Neuronal stem cell (in vitro differentiated cells): ENCODE measurements around the gene EHD1.

Experiments
- DNase-seq: peaks from one replicate; pipeline ENCODE4 v3.0.0-alpha.2; 2013; ENCODE audit warnings: low spot score
- H2AFZ ChIP-seq: one replicate; pipeline ENCODE4 v1.6.1; 2013; ENCODE audit warnings: mild to moderate bottlenecking, low read length, inconsistent platforms
- H2AK5ac ChIP-seq: 2 replicates; pipeline ENCODE4 v1.6.1; 2013; ENCODE audit warnings: low read depth, mild to moderate bottlenecking, inconsistent platforms, low read length, moderate library complexity, mixed read lengths
- H2BK120ac ChIP-seq: 2 replicates; pipeline ENCODE4 v1.6.1; 2013; ENCODE audit warnings: low read depth, mild to moderate bottlenecking, inconsistent platforms, low read length, moderate library complexity, mixed read lengths
- H2BK12ac ChIP-seq: one replicate; pipeline ENCODE4 v1.6.1; 2013; ENCODE audit warnings: low read length, inconsistent platforms
- H2BK15ac ChIP-seq: 2 replicates; pipeline ENCODE4 v1.6.1; 2013; ENCODE audit warnings: mild to moderate bottlenecking, low read length, inconsistent platforms, mixed read lengths
- H2BK5ac ChIP-seq: one replicate; pipeline ENCODE4 v1.6.1; 2013; ENCODE audit warnings: inconsistent platforms, mild to moderate bottlenecking, low read length, moderate library complexity
- H3K14ac ChIP-seq: one replicate; pipeline ENCODE4 v1.6.1; 2013; ENCODE audit warnings: low read length, inconsistent platforms
- H3K18ac ChIP-seq: 2 replicates; pipeline ENCODE4 v1.6.1; 2013; ENCODE audit warnings: low read length, inconsistent platforms
- H3K23ac ChIP-seq: 2 replicates; pipeline ENCODE4 v1.6.1; 2013; ENCODE audit warnings: low read depth, mild to moderate bottlenecking, mixed read lengths, low read length, inconsistent platforms; ENCODE audit not compliant: poor library complexity
- H3K27ac ChIP-seq: replicated peaks from 3 replicates; pipeline ENCODE4 v1.5.1; 2013; ENCODE audit warnings: low read length, inconsistent platforms
- H3K27me3 ChIP-seq, 3 experiments: 2 replicates each; pipeline ENCODE4 v1.6.1; 2013; ENCODE audit warnings: low read length in 3 of 3, mild to moderate bottlenecking in 2 of 3, inconsistent platforms in 1 of 3, low read depth in 1 of 3, mixed read lengths in 1 of 3, moderate library complexity in 1 of 3; ENCODE audit not compliant: control insufficient read depth in 3 of 3, insufficient read depth in 3 of 3
- H3K36me3 ChIP-seq, 2 donors: replicated peaks in 1 of 2; 2 replicates each; pipeline ENCODE4 v1.6.1; 2013; ENCODE audit warnings: low read length in 2 of 2; ENCODE audit not compliant: control insufficient read depth in 2 of 2, insufficient read depth in 2 of 2
- H3K4ac ChIP-seq: 2 replicates; pipeline ENCODE4 v1.6.1; 2013; ENCODE audit warnings: inconsistent platforms, mild to moderate bottlenecking, low read length, moderate library complexity
- H3K4me1 ChIP-seq, 2 donors: 1 replicate in 1 of 2; 2 replicates in 1 of 2; pipeline ENCODE4 v1.6.1; 2013; ENCODE audit warnings: low read length in 2 of 2, low read depth in 1 of 2; ENCODE audit not compliant: control insufficient read depth in 2 of 2, insufficient read depth in 1 of 2
- H3K4me2 ChIP-seq: one replicate; pipeline ENCODE4 v1.6.1; 2013; ENCODE audit warnings: mild to moderate bottlenecking, low read length, inconsistent platforms; ENCODE audit not compliant: insufficient read depth, poor library complexity, severe bottlenecking
- H3K4me3 ChIP-seq, 2 donors: 2 replicates each; pipeline ENCODE4 v1.5.1; 2013; ENCODE audit warnings: low read length in 2 of 2, mild to moderate bottlenecking in 2 of 2, inconsistent platforms in 1 of 2, moderate library complexity in 1 of 2
- H3K79me1 ChIP-seq: one replicate; pipeline ENCODE4 v1.6.1; 2013; ENCODE audit warnings: low read depth, mild to moderate bottlenecking, inconsistent platforms, low read length, moderate library complexity
- H3K9ac ChIP-seq: one replicate; pipeline ENCODE4 v1.6.1; 2013; ENCODE audit warnings: mild to moderate bottlenecking, low read depth, low read length, inconsistent platforms; ENCODE audit not compliant: poor library complexity
- H3K9me3 ChIP-seq, 2 donors: replicated peaks in 1 of 2; 2 replicates each; pipeline versions ENCODE3 to v1.6.1; 2013; ENCODE audit warnings: low read length in 2 of 2, mild to moderate bottlenecking in 2 of 2, inconsistent platforms in 1 of 2, low read depth in 1 of 2, mixed read lengths in 1 of 2, moderate library complexity in 1 of 2; ENCODE audit not compliant: control insufficient read depth in 2 of 2, insufficient read depth in 1 of 2
- H4K8ac ChIP-seq: one replicate; pipeline ENCODE4 v1.6.1; 2013; ENCODE audit warnings: low read depth, mild to moderate bottlenecking, inconsistent platforms, low read length, moderate library complexity
- H4K91ac ChIP-seq: one replicate; pipeline ENCODE4 v1.6.1; 2013; ENCODE audit warnings: low read length, low read depth, mild to moderate bottlenecking, inconsistent platforms; ENCODE audit not compliant: poor library complexity
- WGBS, 2 donors: extraction: QIAGEN DNeasy Blood & Tissue Kit; methylation state at CpG; one replicate each; pipeline ENCODE4 v1.1.7; 2013; ENCODE audit warnings: missing lambda C conversion rate in 2 of 2, mixed read lengths in 1 of 2; ENCODE audit not compliant: insufficient read length in 2 of 2, insufficient replicate concordance in 1 of 2; ENCODE audit errors: extremely low coverage in 2 of 2; 5-methylcytosine and 5-hydroxymethylcytosine counted together

The EHD1 gene

DNA sequence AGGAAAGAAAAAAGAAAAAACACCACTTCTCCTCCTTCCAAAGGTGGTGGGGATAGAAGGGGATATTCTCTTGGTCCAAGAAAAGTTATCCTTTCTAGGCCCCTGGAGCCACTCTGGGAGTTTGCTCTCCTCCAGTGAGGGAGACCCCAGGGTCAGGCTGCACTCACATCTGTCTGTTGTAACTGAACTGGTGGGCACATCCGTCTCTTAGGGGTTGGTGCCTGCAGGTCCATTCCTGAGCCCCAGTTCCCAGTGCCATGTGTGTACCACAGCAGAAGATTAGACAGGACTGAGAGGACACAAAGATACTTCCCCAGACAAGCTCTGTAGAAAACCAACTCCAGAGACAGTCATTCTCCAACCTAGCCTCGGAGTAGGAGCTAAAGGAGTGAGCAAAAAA, 41.7 kb upstream of the EHD1 start:
- H3K14ac ChIP-seq, result no peak overlapping the region
- no peak overlapping the region for H2BK120ac ChIP-seq
- H3K9me3 ChIP-seq, result no peaks in the 10 kb centered on the region
- no peaks in the 10 kb centered on the region for H3K36me3 ChIP-seq
- no peak overlapping the region for H2AK5ac ChIP-seq
- H3K4ac ChIP-seq, result no peak overlapping the region
- H2AFZ ChIP-seq, result no peak overlapping the region
- no peak overlapping the region for H3K9ac ChIP-seq
- peaks cover 0 to 2% (median 0%) of the 10 kb centered on the region in 3 experiments for H3K27me3 ChIP-seq
- peaks cover 2% of the 10 kb centered on the region for H3K79me1 ChIP-seq
- no peak overlapping the region for H3K27ac ChIP-seq
- H4K8ac ChIP-seq, result no peak overlapping the region
- H3K4me2 ChIP-seq, result no peak overlapping the region
- WGBS, 2 donors, result no CpG with 5 or more reads among the region's 2 CpGs
- H2BK15ac ChIP-seq, result no peak overlapping the region
- no peak overlapping the region for H2BK5ac ChIP-seq
- H3K4me3 ChIP-seq, result no peak overlapping the region
- H3K4me1 ChIP-seq, result peaks cover 13 to 15% of the 10 kb centered on the region in 2 donors
- H3K18ac ChIP-seq, result no peak overlapping the region
- no peak for DNase-seq
- H2BK12ac ChIP-seq, result no peak overlapping the region
- no peak overlapping the region for H3K23ac ChIP-seq
- no peak overlapping the region for H4K91ac ChIP-seq

DNA sequence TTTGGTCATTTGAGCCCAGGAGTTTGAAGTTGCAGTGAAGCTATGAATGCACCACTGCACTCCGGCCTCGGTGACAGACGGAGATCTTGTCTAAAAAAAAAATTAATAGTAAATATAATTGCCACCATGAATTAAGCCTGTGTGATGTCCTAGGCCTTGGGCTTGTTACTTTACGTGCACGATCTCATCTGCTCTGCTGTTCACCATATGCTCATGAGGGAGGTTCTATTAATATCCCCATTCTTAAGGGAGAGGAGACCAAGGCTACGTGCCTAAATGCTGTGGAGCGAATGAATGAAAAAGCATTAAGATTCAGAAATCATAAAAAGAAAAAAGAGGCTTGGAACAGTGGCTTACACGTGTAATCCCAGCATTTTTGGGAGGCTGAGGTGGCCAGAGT, 41.2 kb upstream of the EHD1 start:
- no peak overlapping the region for H4K8ac ChIP-seq
- no peak for DNase-seq
- H3K4me1 ChIP-seq, result peaks cover 10 to 14% of the 10 kb centered on the region in 2 donors
- H2BK12ac ChIP-seq, result no peak overlapping the region
- no peak overlapping the region for H2BK5ac ChIP-seq
- H3K4me2 ChIP-seq, result no peak overlapping the region
- no peak overlapping the region for H3K9ac ChIP-seq
- H3K27ac ChIP-seq, result no peak overlapping the region
- no peaks in the 10 kb centered on the region for H3K27me3 ChIP-seq
- no peak overlapping the region for H3K23ac ChIP-seq
- H3K9me3 ChIP-seq, result no peaks in the 10 kb centered on the region
- no peaks in the 10 kb centered on the region for H3K36me3 ChIP-seq
- no peak overlapping the region for H3K4ac ChIP-seq
- WGBS, 2 donors, result no CpG with 5 or more reads among the region's 8 CpGs
- H3K14ac ChIP-seq, result no peak overlapping the region
- peaks cover 2% of the 10 kb centered on the region for H3K79me1 ChIP-seq
- H2BK15ac ChIP-seq, result no peak overlapping the region
- no peak overlapping the region for H2AK5ac ChIP-seq
- H3K18ac ChIP-seq, result no peak overlapping the region
- H2AFZ ChIP-seq, result no peak overlapping the region
- no peak overlapping the region for H3K4me3 ChIP-seq
- H2BK120ac ChIP-seq, result no peak overlapping the region
- H4K91ac ChIP-seq, result no peak overlapping the region

DNA sequence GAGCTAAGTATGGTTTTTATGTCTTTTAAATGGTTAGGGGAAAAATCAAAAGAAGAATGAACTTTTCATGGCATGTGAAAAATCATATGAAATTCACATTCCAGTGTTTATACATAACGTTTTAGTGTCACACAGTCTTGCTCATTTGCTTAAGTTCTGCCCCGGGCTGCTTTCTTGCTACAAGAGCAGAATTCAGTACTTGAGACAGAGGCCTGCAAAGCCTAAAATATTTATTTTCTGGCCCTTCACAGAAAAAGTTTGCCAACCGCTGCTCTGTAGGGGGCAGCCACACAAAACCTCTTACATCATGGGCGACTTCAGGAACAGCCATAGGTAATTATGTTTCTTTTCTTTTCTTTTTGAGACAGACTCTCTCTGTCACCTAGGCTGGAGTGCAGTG, 39.6 kb upstream of the EHD1 start:
- H2AFZ ChIP-seq, result peak overlapping the region; percentile 70
- no peak overlapping the region for H3K4ac ChIP-seq
- no peak overlapping the region for H3K9ac ChIP-seq
- no peaks in the 10 kb centered on the region for H3K27me3 ChIP-seq
- H3K4me3 ChIP-seq, result peak overlapping the region in 1 of 2 donors; percentile 52
- peaks cover 4 to 7% of the 10 kb centered on the region in 2 donors for H3K36me3 ChIP-seq
- no peak overlapping the region for H4K8ac ChIP-seq
- peak overlapping the region; percentile 62 for H3K27ac ChIP-seq
- peaks cover 6 to 10% of the 10 kb centered on the region in 2 donors for H3K4me1 ChIP-seq
- no peak for DNase-seq
- no CpG with 5 or more reads among the region's 4 CpGs for WGBS, 2 donors
- no peak overlapping the region for H4K91ac ChIP-seq
- H2BK5ac ChIP-seq, result no peak overlapping the region
- H3K14ac ChIP-seq, result no peak overlapping the region
- H3K79me1 ChIP-seq, result peaks cover 2% of the 10 kb centered on the region
- H3K23ac ChIP-seq, result no peak overlapping the region
- no peak overlapping the region for H2BK120ac ChIP-seq
- H2AK5ac ChIP-seq, result no peak overlapping the region
- H3K9me3 ChIP-seq, result no peaks in the 10 kb centered on the region
- no peak overlapping the region for H2BK15ac ChIP-seq
- no peak overlapping the region for H2BK12ac ChIP-seq
- H3K4me2 ChIP-seq, result peak overlapping the region; percentile 37
- H3K18ac ChIP-seq, result no peak overlapping the region

DNA sequence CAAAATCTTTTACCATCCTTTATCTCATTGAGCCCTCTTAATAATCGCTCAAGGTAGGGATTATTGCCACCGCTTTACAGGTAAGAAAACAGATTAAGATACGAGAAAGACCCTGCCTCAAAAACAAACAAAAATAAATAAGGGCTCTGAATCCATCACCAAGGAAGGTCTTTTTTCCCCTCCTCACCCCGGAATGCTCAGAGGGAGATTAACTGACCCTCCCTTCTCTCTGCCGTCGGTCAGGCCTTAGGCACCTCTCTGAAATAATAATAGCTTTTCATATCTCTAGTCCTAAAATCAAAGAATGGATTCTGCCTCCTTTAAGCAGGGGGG, 39.2 kb upstream of the EHD1 start:
- peaks cover 2% of the 10 kb centered on the region for H3K79me1 ChIP-seq
- H3K9me3 ChIP-seq, result no peaks in the 10 kb centered on the region
- H3K27ac ChIP-seq, result peak overlapping the region; percentile 62
- H2BK120ac ChIP-seq, result no peak overlapping the region
- H3K14ac ChIP-seq, result no peak overlapping the region
- H2AFZ ChIP-seq, result peak overlapping the region; percentile 70
- no peak overlapping the region for H4K91ac ChIP-seq
- H3K18ac ChIP-seq, result no peak overlapping the region
- no peaks in the 10 kb centered on the region for H3K27me3 ChIP-seq
- no peak overlapping the region for H3K23ac ChIP-seq
- WGBS, 2 donors, result no CpG with 5 or more reads among the region's 6 CpGs
- peak overlapping the region; percentile 37 for H3K4me2 ChIP-seq
- no peak overlapping the region for H2AK5ac ChIP-seq
- no peak overlapping the region for H4K8ac ChIP-seq
- no peak overlapping the region for H2BK12ac ChIP-seq
- peaks cover 4 to 11% of the 10 kb centered on the region in 2 donors for H3K36me3 ChIP-seq
- H3K4me1 ChIP-seq, result peaks cover 6 to 10% of the 10 kb centered on the region in 2 donors
- no peak overlapping the region for H2BK15ac ChIP-seq
- no peak for DNase-seq
- peak overlapping the region; percentile 52 to 74 for H3K4me3 ChIP-seq
- H3K9ac ChIP-seq, result no peak overlapping the region
- no peak overlapping the region for H3K4ac ChIP-seq
- H2BK5ac ChIP-seq, result no peak overlapping the region
